Hippocampal formation (tissue), 2 donors: ENCODE data around the gene CAMSAP2.

Source experiments
- DNase-seq, 2 donors: peaks; one replicate each; lab custom pipeline; 2025; lab: John Stamatoyannopoulos, UW

The CAMSAP2 gene, protein sequence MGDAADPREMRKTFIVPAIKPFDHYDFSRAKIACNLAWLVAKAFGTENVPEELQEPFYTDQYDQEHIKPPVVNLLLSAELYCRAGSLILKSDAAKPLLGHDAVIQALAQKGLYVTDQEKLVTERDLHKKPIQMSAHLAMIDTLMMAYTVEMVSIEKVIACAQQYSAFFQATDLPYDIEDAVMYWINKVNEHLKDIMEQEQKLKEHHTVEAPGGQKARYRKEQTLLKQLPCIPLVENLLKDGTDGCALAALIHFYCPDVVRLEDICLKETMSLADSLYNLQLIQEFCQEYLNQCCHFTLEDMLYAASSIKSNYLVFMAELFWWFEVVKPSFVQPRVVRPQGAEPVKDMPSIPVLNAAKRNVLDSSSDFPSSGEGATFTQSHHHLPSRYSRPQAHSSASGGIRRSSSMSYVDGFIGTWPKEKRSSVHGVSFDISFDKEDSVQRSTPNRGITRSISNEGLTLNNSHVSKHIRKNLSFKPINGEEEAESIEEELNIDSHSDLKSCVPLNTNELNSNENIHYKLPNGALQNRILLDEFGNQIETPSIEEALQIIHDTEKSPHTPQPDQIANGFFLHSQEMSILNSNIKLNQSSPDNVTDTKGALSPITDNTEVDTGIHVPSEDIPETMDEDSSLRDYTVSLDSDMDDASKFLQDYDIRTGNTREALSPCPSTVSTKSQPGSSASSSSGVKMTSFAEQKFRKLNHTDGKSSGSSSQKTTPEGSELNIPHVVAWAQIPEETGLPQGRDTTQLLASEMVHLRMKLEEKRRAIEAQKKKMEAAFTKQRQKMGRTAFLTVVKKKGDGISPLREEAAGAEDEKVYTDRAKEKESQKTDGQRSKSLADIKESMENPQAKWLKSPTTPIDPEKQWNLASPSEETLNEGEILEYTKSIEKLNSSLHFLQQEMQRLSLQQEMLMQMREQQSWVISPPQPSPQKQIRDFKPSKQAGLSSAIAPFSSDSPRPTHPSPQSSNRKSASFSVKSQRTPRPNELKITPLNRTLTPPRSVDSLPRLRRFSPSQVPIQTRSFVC (N-terminal part only)

DNA sequence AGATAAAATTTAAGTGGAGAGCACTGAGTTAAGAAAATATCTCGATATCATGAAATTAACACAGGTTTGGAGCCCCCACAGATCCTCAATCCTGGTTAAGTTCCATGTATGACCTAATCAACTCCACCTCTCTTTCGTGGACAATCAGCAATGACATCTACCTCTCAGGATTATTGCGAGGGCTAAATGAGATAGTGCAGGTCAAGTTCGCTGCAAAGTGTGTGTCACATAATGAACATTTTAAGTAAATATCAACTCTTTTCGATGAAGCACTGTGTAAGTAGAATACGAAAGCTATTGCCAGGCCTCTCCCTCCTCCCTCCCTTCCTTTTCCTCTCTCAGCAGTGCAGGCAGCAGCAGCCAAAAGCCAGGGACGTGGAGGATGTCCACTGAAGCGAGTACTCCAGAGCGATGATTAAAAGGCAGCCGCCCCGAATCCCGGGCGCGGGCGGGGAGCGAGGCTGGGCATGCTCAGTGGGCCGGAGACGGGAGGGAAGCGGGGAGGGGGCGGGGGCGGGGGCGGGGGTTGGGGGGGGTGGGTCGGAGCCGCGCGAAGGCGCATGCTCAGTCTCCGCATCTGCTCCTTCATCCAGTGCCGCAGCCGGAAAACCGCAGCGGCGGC, at the start of gene CAMSAP2:
CAMSAP2 (plus strand) TSS at position 567 of the 622 bp plus-strand sequence. CDS start 935 bp downstream, outside the sequence.
- DNase-seq = peak; percentile 84 to 91

DNA sequence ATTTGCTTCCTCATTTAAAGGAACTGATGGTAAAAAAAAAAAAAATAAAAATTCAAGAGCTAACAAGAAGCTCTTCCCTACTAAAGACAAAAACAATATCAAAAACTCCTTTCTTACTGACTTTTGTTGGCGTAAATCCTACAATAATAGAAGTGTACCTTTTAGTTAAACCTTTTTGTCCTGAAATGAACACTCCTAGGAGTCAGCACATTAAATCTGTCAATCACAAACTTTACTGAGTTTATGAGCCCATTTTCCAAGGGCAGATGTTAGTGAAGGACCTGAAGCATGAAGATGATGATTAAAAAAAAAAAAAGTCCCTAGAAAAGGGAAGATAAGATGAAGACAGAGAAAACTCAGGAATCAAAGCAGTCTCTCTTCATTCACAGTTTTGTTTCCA, 46.4 kb upstream of the CAMSAP2 start:
- DNase-seq = no peak

DNA sequence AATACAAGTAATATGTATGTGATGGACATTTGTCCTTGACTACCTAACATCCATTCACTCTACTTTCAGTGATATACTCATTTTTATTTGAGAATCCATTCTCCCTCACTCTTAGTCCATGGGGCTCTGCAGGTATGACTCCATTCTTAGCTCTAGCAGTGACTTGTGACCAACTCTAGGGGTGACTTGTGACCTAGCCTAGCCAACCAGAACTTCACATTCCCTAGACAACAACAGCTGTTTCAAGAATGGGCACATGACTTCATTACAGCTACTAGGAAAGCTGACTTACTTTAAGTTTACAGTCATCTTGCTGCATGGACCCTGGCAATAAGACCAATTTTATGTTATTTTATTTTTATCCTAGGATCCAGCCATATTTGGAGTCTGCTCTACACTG, 45.4 kb upstream of the CAMSAP2 start:
- DNase-seq = no peak

DNA sequence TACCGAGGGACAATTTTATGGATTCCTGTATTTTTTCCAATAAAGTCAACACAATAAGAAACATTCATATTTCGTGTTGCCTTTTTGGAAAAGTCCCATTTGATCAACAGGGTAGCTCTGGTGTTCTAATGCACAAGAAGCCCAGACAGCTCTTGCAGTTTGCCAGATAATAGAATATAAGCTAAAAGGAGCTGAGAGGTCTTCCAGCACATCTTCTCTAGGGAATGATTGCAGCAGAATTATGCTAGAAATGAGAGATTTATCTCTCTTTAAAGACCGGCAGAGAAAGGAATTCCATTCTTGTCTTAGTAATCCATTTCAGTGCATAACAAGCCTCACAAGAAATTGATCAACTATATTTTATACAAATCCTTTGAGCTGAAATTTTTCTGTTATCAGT, 44.0 kb upstream of the CAMSAP2 start:
- DNase-seq = no peak

DNA sequence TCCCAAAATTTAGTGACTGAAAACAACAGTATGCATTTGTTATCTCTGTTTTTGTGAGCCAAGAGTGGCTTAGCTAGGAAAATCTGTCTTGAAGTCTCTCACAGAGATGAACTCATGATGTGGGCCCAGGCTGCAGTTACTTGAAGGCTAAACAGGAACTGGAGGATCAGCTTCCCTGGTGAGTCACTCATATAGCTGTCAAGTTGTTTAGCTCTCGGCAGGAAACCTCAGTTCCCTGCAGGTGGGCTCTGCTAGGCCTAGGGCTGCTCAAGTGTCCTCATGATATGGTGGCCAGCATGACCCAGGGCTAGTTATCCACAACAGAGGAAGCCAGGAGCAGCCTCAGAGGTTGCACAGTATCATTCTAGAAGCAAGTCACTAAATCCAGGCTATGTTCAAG, 38.8 kb upstream of the CAMSAP2 start:
- DNase-seq = no peak

DNA sequence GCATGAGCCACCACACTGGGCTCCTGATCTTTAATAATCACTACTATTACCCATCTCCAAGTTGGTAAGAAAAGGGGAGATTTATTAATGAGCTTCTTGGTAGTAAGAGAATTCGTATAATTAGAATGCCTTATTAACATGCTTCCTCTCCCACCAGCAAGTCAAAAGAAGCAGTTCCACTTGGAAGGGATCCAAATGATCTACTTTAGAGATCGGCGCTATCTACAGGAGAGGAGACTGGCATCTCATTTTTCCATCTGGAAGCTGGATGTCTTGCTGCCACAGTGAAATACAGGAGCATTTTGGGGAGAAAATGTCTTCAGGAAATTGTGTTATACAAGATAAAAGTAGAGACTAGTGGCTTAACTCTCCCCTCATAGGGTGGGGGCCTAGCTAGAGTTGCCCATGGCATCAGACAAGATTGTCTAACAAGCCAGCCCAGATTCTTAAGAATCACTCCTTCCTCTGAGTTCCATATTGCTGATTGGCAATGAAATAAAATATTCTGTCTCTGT, 33.6 kb upstream of the CAMSAP2 start:
- no peak for DNase-seq

DNA sequence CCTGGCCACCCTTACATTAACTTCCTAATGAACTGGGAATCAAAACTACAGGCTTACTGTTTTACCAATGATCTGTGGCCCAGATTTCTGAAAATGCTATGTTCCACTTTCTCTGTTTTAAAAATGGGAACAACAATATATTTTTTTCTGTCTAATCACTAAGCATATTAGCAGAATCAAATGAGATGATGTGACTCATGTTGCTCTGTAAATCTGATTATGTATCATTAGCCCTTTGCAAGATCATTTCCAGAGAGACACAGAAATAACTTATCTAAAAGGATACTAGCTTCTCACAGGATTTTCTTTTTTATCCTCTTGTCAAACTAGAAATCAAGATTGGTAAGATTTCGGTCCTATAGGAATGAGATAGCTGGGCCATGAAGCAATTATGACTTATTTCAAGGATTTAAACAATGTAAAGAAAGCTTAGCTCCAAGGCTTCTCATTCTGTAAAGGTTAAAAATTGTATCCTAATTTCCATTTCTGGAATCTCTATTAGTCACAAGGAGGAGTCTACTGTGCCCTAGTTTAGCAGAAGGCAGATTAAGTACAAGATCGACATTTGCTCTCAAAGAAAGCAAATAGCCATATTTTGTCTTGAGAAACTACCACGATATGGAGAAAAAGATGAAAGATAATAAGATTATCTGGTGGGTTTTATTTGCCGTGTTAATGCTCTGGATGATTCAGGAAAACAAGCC, 32.4 kb upstream of the CAMSAP2 start:
- no peak for DNase-seq

DNA sequence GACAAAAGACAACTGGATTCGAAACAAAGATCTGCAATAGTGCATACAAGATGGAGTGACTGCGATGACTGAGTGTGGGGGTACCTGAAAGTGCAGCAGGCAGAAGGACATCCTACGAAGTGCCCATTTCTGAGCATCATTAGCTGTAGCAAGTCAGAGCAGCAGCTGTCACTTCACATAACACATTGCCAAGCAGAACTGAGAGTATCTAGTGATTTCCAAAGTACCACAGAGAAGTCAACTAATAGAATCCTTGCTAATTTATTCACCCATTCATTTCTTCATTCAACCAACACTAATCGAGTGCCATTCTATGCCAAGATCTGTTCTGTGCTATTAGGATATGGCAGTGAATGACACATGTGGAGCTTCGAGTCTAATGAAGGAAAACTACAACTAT, 31.6 kb upstream of the CAMSAP2 start:
- no peak for DNase-seq

DNA sequence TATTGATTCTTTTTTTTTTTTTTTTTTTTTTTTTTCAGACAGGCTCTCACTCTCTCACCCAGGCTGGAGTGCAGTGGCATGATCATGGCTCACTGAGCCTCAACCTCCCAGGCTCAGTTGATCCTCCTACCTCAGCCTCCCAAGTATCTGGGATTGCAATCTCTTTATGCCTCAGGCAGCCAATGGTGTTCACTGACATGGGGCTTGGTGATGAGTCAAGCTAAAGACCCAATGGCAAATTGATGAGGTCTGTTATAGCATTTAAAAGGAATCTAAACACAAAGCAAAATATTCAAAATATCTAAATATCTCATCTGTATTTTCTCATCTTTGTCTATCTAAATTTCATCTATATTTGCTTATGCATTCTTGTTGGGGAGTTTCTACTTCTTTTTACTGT, 30.5 kb upstream of the CAMSAP2 start:
- no peak for DNase-seq

DNA sequence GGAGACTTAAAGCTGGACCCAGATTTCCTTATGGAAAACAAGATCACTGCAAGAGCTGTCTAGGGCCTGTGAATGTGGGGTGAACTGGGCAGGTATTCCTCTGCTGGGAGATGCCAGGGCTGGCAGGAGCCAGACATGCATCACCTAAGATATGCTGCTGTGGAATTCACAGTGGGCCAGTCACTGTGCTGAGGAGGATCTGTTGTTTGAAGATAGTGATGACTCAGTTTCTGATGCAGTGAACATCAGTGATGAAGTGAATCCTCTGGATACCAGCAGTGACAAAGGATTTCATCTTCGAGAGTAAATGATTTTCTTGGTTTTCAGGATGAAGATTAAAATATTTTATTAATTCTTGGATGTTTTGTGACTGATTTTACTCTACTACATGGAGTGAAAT, 29.9 kb upstream of the CAMSAP2 start:
- no peak for DNase-seq

DNA sequence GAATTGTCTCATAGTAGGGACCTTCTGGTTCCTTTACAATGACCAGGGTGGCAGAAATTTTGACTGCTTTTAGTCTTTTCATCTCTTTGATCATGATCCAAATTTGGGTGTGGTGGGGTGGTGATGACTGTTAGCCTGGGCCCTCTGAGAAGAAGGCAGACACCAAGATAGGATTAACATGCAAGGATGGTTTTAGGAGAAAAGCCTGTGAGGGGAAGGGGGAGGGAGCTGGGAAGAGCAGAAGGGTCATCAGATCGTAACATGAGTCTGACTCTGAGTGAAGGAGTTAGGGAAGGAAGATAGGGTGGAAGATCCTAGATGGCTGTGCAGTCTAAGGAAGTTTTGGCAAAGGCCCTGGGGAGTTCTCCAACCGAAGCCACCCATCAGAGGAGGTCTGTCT, 28.5 kb upstream of the CAMSAP2 start:
- no peak for DNase-seq

DNA sequence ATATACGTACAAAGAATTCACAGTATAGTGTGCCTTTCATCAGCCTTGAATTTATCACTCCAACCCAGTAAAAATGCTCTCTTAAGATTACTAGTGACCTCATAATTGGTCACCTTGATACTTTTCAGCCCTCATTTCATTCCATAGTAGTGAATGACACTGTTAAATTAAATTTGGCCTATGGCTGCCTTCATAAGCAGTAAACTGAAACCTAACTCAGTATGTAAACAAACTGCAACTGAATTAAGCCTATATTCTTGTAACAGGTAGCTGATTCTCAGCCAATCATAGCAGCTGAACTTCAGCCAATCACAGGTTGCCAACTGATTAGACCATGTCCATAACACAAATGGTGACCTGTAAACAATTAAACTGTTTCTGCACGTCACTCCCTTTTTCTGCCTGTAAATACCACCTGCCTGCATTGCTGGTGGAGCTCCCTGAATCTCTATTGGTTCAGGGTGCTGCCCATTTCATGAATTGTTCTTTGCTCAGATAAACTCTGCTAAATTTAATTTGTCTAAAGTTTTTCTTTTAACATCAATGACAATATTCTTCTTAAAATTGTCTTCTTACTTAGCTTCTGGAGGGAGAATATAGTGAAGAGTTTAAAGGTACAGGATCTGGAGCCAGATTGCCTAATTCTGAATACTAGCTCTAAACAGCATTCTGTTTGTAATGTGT, 24.0 kb upstream of the CAMSAP2 start:
- DNase-seq = no peak

DNA sequence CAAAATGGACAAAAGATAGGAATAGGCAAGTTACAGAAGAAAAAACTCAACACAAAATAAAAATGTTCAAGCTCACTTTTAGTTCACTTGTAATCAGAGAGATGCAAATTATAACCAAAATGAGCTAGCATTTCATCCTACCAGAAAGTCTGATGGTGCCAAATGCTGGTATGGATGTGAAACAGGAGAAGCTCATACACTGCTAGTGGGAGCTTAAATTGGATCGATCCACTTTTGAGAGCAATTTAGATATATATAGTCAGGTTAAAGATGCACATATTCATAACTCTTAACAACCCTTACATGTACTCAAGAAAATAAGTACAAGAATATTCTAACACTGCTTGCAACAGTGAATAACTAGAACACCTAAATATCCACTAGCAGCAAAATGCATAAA, 18.5 kb upstream of the CAMSAP2 start:
- DNase-seq = no peak

DNA sequence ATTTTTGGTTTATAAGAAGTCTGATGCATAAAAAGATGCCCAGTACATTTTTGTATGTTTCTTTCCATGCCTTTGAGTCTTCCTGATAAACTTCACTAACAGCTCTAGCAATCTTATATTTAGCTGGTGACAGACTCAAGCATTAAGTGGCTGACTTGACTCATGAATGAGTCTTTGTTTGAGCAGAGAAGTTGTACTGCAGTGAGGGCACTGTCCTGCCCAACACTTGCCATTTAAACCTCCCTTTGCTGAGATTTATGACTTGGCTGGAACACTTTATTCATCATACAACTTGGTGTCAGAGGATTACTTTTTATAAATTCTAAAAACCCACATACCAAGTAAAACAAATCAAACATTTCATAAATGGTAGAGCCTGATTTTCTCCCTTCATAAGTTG, 14.6 kb upstream of the CAMSAP2 start:
- DNase-seq = no peak

DNA sequence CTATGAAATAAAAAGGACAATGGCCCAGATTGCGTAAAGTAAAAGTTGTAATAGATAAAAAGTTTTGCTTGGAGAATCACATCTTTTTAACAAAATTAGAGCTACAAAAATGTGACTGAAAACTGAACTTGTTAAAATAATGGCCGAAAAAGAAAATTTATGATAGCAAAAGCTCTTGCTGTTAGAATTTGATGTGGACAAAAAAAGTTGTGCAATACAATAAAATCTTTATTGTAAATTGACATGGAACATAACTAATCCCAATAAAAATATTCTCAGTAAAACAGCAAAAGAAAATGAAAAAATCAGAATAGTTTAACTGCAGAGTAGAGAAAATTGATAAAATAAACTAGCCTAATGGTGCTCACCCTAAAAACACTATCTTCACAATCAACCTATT, 11.4 kb upstream of the CAMSAP2 start:
- DNase-seq = no peak

DNA sequence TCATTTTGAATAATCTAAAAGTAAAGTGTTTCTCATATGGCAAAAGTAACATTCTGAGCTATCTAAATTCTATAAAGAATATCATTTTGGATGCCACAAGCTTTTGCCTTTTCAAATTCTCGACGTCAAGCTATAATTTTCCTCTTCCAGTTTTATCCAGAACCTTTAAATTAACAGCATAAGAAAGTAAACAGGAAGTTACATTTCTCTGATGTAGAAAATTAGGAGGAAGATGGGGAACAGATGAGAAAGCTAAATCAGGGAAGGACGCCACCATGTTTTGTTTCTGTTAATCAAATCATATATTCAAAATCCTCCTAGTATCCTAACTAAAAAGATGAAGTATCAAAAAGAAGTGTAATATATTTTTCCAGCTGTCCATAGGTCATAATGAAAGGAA, 8.8 kb upstream of the CAMSAP2 start:
- DNase-seq = no peak

DNA sequence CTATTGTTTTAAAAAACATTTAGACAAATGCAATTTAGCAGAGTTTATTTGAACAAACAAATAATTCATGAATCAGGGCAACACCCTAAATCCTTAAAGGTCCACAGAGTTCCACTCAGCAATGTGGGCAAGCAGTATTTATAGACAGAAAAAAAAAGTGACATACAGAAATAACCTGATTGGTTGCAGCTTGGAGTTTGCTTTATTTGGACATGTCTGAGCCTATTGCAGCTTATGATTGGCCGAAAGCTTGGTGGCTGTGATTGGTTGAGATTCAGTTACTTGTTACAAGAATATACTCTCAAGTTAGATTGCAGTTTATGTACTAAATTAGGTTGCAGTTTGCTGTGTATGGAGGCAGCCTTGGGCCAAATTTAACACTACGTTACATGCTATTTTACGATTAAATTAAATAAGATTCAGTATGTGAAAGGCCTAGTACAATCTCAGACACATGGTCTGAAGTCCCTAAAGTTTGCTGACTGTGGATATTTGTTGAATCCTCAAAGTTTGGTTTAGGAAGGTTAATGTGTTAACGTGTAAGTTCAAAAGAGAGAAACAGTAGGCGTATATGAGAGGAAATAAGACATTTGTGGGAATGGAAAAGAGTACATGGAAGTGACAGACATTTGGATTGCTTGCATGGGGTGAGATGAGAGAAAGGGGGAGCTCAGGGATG, 6.9 kb upstream of the CAMSAP2 start:
- DNase-seq = no peak

DNA sequence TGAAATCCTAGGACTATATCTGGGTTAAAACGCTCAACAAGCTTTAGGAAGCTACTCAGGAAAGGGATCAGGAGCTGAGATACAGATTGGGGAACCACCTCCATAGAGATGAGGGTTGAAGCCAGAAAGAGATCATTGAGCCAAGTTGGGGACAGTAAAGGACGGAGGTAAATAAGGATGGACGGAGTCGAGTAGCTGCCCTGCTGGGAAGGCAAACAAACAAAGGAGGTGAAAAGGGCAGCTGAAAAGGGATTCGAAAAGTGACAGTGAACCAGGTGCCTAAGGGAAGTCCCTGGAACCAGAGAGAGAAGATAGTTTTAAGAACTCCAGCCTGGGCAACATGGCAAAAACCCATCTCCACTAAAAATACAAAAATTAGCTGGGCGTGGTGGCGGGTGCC, 6.3 kb upstream of the CAMSAP2 start:
- no peak for DNase-seq

DNA sequence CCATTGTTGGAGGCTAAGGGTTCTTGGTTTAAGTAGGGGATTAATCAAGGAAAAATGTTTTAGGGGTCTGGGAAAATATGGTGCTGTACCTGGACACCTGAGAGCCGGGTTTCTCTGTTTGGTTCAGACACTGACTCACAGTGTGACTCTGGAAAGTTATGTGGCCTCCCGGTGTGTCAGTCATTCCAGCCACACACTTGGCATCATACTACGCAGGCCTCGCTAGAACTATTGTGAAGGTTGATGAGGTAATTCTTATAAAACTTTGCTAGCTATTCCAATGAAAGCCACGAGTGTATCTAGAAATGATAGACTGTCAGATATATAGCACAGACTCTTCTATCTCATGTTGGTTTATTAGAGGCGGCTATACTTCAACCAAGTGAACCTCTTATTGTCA, 4.8 kb upstream of the CAMSAP2 start:
- DNase-seq = no peak

DNA sequence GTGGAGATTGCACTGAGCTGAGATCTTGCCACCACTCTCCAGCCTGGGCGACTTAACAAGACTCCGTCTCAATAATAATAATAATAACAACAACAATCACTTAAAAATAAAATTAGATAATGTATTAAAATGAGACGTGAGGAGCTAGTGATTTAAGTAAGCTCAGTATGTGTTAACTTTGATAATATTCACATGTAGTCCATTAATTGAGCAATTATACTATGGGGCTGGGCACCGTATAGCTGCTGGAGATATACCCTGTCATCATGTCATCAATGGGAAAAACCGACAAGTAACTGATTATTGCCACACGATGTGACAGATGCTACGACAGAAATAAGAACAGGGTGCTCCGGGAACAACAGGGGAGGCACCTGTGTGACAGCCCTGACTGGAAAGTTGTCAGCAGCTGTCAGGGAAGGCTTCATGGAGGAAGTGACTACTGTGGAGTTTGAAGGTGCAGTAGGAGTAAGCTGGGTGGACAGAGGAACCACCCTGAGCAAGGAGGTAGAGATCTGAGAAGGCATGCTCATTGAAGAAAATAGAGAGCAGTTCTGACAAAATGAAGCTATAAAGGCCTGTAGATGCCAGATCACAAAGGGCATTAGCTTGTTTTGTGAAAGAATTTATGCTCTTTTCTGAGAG, 924 bp upstream of the CAMSAP2 start:
- no peak for DNase-seq
